Natural killer cell treated with Interleukin-12 subunit alpha and Interleukin-12 subunit beta and Interleukin-15 and Interleukin-18, amount 100 ng/mL, for 72 hours (primary cell): ENCODE data around the gene H6PD. TPM values are rescaled to one million over a fixed set of nuclear protein-coding genes. Genes with fewer than 3 reads are reported as not detected.

Experiments used
- ATAC-seq, 2 donors: fragments of 150-1000 bp; cut with Tn5 transposase in 1 of 2; sonication (Bioruptor Pico), chemical (Tn5 transposase) in 1 of 2; 2 replicates each; pipeline ENCODE4 v1.10.0; 2021
- DNase-seq: peaks from one replicate; pipeline ENCODE4 v3.0.0; 2022; ENCODE audit warnings: low spot score
- H3K27ac Mint-ChIP-seq, 2 donors: 1 replicate in 1 of 2; 2 replicates in 1 of 2; pipeline ENCODE4 v1.8.0; 2022; ENCODE audit warnings: mixed read lengths in 2 of 2, mild to moderate bottlenecking in 1 of 2, moderate library complexity in 1 of 2
- H3K27me3 Mint-ChIP-seq, 2 donors: 1 replicate in 1 of 2; 2 replicates in 1 of 2; pipeline ENCODE4 v1.8.0; 2022; ENCODE audit warnings: mixed read lengths in 2 of 2
- H3K36me3 Mint-ChIP-seq: one replicate; pipeline ENCODE4 v1.8.0; 2022; ENCODE audit warnings: mixed read lengths
- H3K4me1 Mint-ChIP-seq, 2 donors: 1 replicate in 1 of 2; 2 replicates in 1 of 2; pipeline ENCODE4 v1.8.0; 2022; ENCODE audit warnings: low read depth in 2 of 2, mixed read lengths in 2 of 2, mild to moderate bottlenecking in 1 of 2
- H3K4me3 Mint-ChIP-seq: one replicate; pipeline ENCODE4 v1.8.0; 2022; ENCODE audit warnings: mixed read lengths
- H3K9me3 Mint-ChIP-seq: 2 replicates; pipeline ENCODE4 v1.8.0; 2022; ENCODE audit warnings: mixed read lengths
- total RNA-seq, 2 donors: library from RNA; stranded (reverse); gene quantifications; one replicate each; pipeline ENCODE4 v1.2.3, GENCODE V29; 2022

H6PD gene
- total RNA-seq, 2 donors from 2014 or later, result 14.1 to 15.1 TPM

- Mint-ChIP-seq H3K4me1 (no peaks in the 10 kb centered on the region), H3K9me3 (no peaks in the 10 kb centered on the region), H3K36me3 (no peaks in the 10 kb centered on the region), H3K27me3 (peaks cover 0 to 11% of the 10 kb centered on the region in 2 donors), H3K4me3 (no peak overlapping the region), H3K27ac (peak overlapping the region in 1 of 2 donors; percentile 9)
- DNase-seq (no peak), ATAC-seq (peak in 1 of 2 donors; percentile 11)
Observed at GRCh38 chr1:9222846-9223625, 11.5 kb upstream of the H6PD start.

GRCh38 chr1:9224664-9225410, 9.7 kb upstream of the H6PD start:
- Mint-ChIP-seq H3K36me3 (no peaks in the 10 kb centered on the region), H3K4me3 (no peak overlapping the region), H3K9me3 (no peaks in the 10 kb centered on the region), H3K4me1 (peaks cover 0 to 12% of the 10 kb centered on the region in 2 donors), H3K27me3 (peaks cover 0 to 6% of the 10 kb centered on the region in 2 donors), H3K27ac (no peak overlapping the region)
- ATAC-seq (no peak), DNase-seq (no peak)

GRCh38 chr1:9225411-9225785, 9.2 kb upstream of the H6PD start:
- no peaks in the 10 kb centered on the region for H3K9me3 Mint-ChIP-seq
- H3K36me3 Mint-ChIP-seq, result no peaks in the 10 kb centered on the region
- H3K27ac Mint-ChIP-seq, result no peak overlapping the region
- H3K4me3 Mint-ChIP-seq, result no peak overlapping the region
- peaks cover 0 to 12% of the 10 kb centered on the region in 2 donors for H3K4me1 Mint-ChIP-seq
- no peak for ATAC-seq
- peaks cover 0 to 4% of the 10 kb centered on the region in 2 donors for H3K27me3 Mint-ChIP-seq
- DNase-seq, result no peak

- peak overlapping the region in 1 of 2 donors; percentile 50 for H3K27ac Mint-ChIP-seq
- DNase-seq, result no peak
- H3K36me3 Mint-ChIP-seq, result no peaks in the 10 kb centered on the region
- H3K27me3 Mint-ChIP-seq, result peaks cover 0 to 4% of the 10 kb centered on the region in 2 donors
- peaks cover 3 to 24% of the 10 kb centered on the region in 2 donors for H3K4me1 Mint-ChIP-seq
- peak; percentile 47 to 88 for ATAC-seq
- no peak overlapping the region for H3K4me3 Mint-ChIP-seq
- H3K9me3 Mint-ChIP-seq, result no peaks in the 10 kb centered on the region
Observed at GRCh38 chr1:9228609-9229008, 6.0 kb upstream of the H6PD start.

GRCh38 chr1:9229549-9229948, 5.0 kb upstream of the H6PD start:
- DNase-seq, result no peak
- Mint-ChIP-seq H3K9me3 (no peaks in the 10 kb centered on the region), H3K36me3 (no peaks in the 10 kb centered on the region), H3K27ac (no peak overlapping the region), H3K27me3 (peaks cover 0 to 4% of the 10 kb centered on the region in 2 donors), H3K4me1 (peaks cover 7 to 28% of the 10 kb centered on the region in 2 donors), H3K4me3 (no peak overlapping the region)
- ATAC-seq, result no peak

GRCh38 chr1:9230869-9231533, 3.6 kb upstream of the H6PD start:
- Mint-ChIP-seq H3K9me3 (no peaks in the 10 kb centered on the region), H3K27ac (peak overlapping the region in 1 of 2 donors; percentile 7), H3K4me3 (no peak overlapping the region), H3K27me3 (no peaks in the 10 kb centered on the region), H3K4me1 (peaks cover 7 to 32% of the 10 kb centered on the region in 2 donors), H3K36me3 (no peaks in the 10 kb centered on the region)
- ATAC-seq, result no peak
- no peak for DNase-seq

GRCh38 chr1:9231648-9232332, 2.8 kb upstream of the H6PD start:
- H3K9me3 Mint-ChIP-seq, result no peaks in the 10 kb centered on the region
- H3K4me3 Mint-ChIP-seq, result no peak overlapping the region
- ATAC-seq (no peak), DNase-seq (no peak)
- no peaks in the 10 kb centered on the region for H3K27me3 Mint-ChIP-seq
- H3K27ac Mint-ChIP-seq, result no peak overlapping the region
- H3K36me3 Mint-ChIP-seq, result no peaks in the 10 kb centered on the region
- peaks cover 7 to 34% of the 10 kb centered on the region in 2 donors for H3K4me1 Mint-ChIP-seq

GRCh38 chr1:9233241-9233941, 1.2 kb upstream of the H6PD start:
- Mint-ChIP-seq H3K4me1 (peaks cover 17 to 45% of the 10 kb centered on the region in 2 donors), H3K4me3 (peak overlapping the region; percentile 89), H3K36me3 (no peaks in the 10 kb centered on the region), H3K27me3 (no peaks in the 10 kb centered on the region), H3K9me3 (no peaks in the 10 kb centered on the region), H3K27ac (peak overlapping the region; percentile 82 to 88)
- no peak for ATAC-seq
- DNase-seq, result no peak

- ATAC-seq, result no peak
- Mint-ChIP-seq H3K4me3 (peak overlapping the region; percentile 89), H3K36me3 (no peaks in the 10 kb centered on the region), H3K9me3 (no peaks in the 10 kb centered on the region), H3K4me1 (peaks cover 21 to 43% of the 10 kb centered on the region in 2 donors), H3K27me3 (no peaks in the 10 kb centered on the region), H3K27ac (peak overlapping the region; percentile 82 to 88)
- DNase-seq, result no peak
Observed at GRCh38 chr1:9233942-9234222, 692 bp upstream of the H6PD start.

- peak overlapping the region; percentile 48 to 65 for H3K27ac Mint-ChIP-seq
- H3K4me3 Mint-ChIP-seq, result peak overlapping the region; percentile 69
- no peaks in the 10 kb centered on the region for H3K36me3 Mint-ChIP-seq
- H3K27me3 Mint-ChIP-seq, result no peaks in the 10 kb centered on the region
- peaks cover 30 to 47% of the 10 kb centered on the region in 2 donors for H3K4me1 Mint-ChIP-seq
- no peak for DNase-seq
- H3K9me3 Mint-ChIP-seq, result no peaks in the 10 kb centered on the region
- ATAC-seq, result no peak
Observed at GRCh38 chr1:9235096-9235459, 504 bp downstream of the H6PD start.

GRCh38 chr1:9235560-9235959, 986 bp downstream of the H6PD start:
- ATAC-seq (no peak), DNase-seq (no peak)
- Mint-ChIP-seq H3K36me3 (no peaks in the 10 kb centered on the region), H3K27me3 (peaks cover 0 to 1% of the 10 kb centered on the region in 2 donors), H3K4me3 (peak overlapping the region; percentile 69), H3K27ac (peak overlapping the region; percentile 48 to 65), H3K4me1 (peaks cover 35 to 52% of the 10 kb centered on the region in 2 donors), H3K9me3 (no peaks in the 10 kb centered on the region)

GRCh38 chr1:9238134-9238533, 3.6 kb downstream of the H6PD start:
- ATAC-seq (no peak), DNase-seq (no peak)
- Mint-ChIP-seq H3K36me3 (no peaks in the 10 kb centered on the region), H3K4me3 (peak overlapping the region; percentile 28), H3K4me1 (peaks cover 35 to 48% of the 10 kb centered on the region in 2 donors), H3K27ac (peak overlapping the region in 1 of 2 donors; percentile 3), H3K27me3 (peaks cover 0 to 2% of the 10 kb centered on the region in 2 donors), H3K9me3 (no peaks in the 10 kb centered on the region)

GRCh38 chr1:9238550-9238949, 4.0 kb downstream of the H6PD start:
- ATAC-seq, result no peak
- H3K27me3 Mint-ChIP-seq, result peaks cover 0 to 2% of the 10 kb centered on the region in 2 donors
- DNase-seq, result no peak
- H3K4me1 Mint-ChIP-seq, result peaks cover 35 to 43% of the 10 kb centered on the region in 2 donors
- H3K4me3 Mint-ChIP-seq, result peak overlapping the region; percentile 28
- H3K27ac Mint-ChIP-seq, result peak overlapping the region in 1 of 2 donors; percentile 3
- H3K9me3 Mint-ChIP-seq, result no peaks in the 10 kb centered on the region
- H3K36me3 Mint-ChIP-seq, result no peaks in the 10 kb centered on the region
